Peyer's patch (tissue), 4 donors: ENCODE data around the gene QTRT2.

Experiments
- POLR2A ChIP-seq, 2 donors: fragments of 450-650 bp; IDR thresholded peaks; one replicate each; pipeline ENCODE4 v1.5.1; 2017; ENCODE audit warnings: antibody characterized with exemption in 2 of 2, mild to moderate bottlenecking in 2 of 2, moderate library complexity in 2 of 2
- TF ChIP-seq, protein P1 (sequence below), 6 experiments: fragments of 450-650 bp in 4 of 6; fragments of 200-600 bp in 2 of 6; sonication (generic) in 1 of 6; IDR thresholded peaks; one replicate each; pipeline ENCODE4 v1.5.1; 2017 to 2019; ENCODE audit warnings: antibody characterized with exemption in 6 of 6, mild to moderate bottlenecking in 3 of 6, moderate library complexity in 1 of 6

DNA sequence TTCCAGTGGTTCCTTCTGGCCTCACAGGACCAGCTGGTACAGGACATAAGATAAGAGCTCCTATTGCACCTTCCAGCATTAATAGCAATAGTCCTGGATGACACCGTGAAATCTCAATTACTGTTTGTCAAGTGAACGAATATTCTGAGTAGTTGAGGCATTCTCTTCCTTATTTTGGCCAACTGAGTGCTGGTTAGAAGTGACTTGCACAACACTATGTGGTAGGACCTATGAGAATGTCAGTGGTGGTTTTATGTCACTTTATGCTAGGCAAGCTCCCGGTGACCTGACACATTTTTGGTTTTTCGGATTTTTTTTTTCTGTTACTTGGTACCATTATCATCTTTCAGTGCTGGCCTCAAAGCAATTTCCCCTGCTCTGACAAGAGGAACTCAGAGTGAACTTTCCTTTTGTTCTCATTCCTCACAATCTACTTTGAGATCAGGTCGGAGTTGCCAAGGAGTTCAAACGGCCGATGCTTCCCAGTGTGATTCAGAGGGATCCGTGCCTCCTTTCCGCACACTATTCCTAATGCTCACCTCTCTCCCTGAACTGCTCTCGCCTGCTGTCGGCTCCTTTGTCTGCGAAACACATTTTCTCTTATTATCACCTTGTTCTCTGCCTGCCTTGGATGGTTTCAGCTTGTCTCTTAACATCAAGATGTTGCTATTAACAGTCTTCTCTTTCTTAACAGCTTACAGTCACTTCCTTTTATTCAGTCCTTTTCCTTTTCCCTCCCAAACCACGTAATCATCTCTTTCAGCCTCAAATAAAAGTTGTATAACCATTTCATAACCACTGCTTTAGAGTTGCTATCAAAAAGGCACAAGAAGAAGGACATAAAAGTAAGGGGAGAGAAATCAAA, 35.8 kb downstream of the QTRT2 start:
- no peak for TF ChIP-seq POLR2A (IDR thresholded peaks at IDR 0.05)
- TF ChIP-seq, protein P1, sequence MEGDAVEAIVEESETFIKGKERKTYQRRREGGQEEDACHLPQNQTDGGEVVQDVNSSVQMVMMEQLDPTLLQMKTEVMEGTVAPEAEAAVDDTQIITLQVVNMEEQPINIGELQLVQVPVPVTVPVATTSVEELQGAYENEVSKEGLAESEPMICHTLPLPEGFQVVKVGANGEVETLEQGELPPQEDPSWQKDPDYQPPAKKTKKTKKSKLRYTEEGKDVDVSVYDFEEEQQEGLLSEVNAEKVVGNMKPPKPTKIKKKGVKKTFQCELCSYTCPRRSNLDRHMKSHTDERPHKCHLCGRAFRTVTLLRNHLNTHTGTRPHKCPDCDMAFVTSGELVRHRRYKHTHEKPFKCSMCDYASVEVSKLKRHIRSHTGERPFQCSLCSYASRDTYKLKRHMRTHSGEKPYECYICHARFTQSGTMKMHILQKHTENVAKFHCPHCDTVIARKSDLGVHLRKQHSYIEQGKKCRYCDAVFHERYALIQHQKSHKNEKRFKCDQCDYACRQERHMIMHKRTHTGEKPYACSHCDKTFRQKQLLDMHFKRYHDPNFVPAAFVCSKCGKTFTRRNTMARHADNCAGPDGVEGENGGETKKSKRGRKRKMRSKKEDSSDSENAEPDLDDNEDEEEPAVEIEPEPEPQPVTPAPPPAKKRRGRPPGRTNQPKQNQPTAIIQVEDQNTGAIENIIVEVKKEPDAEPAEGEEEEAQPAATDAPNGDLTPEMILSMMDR (IDR thresholded peaks at IDR 0.05) = no peak
